HEK293 (cell line): ENCODE measurements around the gene DIABLO.

Experiments
- KLF17 ChIP-seq: fragments of 450-650 bp; formaldehyde crosslinking; IDR thresholded peaks from 2 replicates; pipeline ENCODE4 v1.5.1; 2016; ENCODE audit warnings: missing biosample characterization, missing genetic modification characterization
- KLF9 ChIP-seq: fragments of 450-650 bp; formaldehyde crosslinking; IDR thresholded peaks from 2 replicates; pipeline ENCODE4 v1.5.1; 2016; ENCODE audit warnings: missing biosample characterization, missing genetic modification characterization, low read depth
- ZBTB11 ChIP-seq: fragments of 450-650 bp; formaldehyde crosslinking; conservative IDR thresholded peaks from 2 replicates; pipeline ENCODE4 v1.5.1; 2016; ENCODE audit warnings: low read depth, missing biosample characterization, missing genetic modification characterization
- ZEB2 ChIP-seq: fragments of 450-650 bp; formaldehyde crosslinking; IDR thresholded peaks from 2 replicates; pipeline ENCODE4 v1.5.1; 2016; ENCODE audit warnings: missing biosample characterization, missing genetic modification characterization
- ZFP3 ChIP-seq: fragments of 450-650 bp; formaldehyde crosslinking; IDR thresholded peaks from 2 replicates; pipeline ENCODE4 v1.5.1; 2016; ENCODE audit warnings: low read depth, missing biosample characterization, missing genetic modification characterization
- ZIC2 ChIP-seq: fragments of 450-650 bp; formaldehyde crosslinking; IDR thresholded peaks from 2 replicates; pipeline ENCODE4 v1.5.1; 2016; ENCODE audit warnings: missing biosample characterization, missing genetic modification characterization
- ZNF214 ChIP-seq: fragments of 450-650 bp; formaldehyde crosslinking; IDR thresholded peaks from 2 replicates; pipeline ENCODE4 v1.5.1; 2017; ENCODE audit warnings: missing biosample characterization, mild to moderate bottlenecking, missing genetic modification characterization, borderline replicate concordance
- ZNF404 ChIP-seq: fragments of 450-650 bp; formaldehyde crosslinking; IDR thresholded peaks from 2 replicates; pipeline ENCODE4 v1.5.1; 2017; ENCODE audit warnings: missing biosample characterization, missing genetic modification characterization
- ZNF501 ChIP-seq: fragments of 450-650 bp; formaldehyde crosslinking; IDR thresholded peaks from 2 replicates; pipeline ENCODE4 v1.5.1; 2016; ENCODE audit warnings: missing biosample characterization, missing genetic modification characterization
- ZNF518A ChIP-seq: fragments of 450-650 bp; formaldehyde crosslinking; conservative IDR thresholded peaks from 2 replicates; pipeline ENCODE4 v1.5.1; 2016; ENCODE audit warnings: low read depth, missing biosample characterization, missing genetic modification characterization
- ZNF561 ChIP-seq: fragments of 450-650 bp; IDR thresholded peaks from 2 replicates; pipeline ENCODE4 v1.5.1; 2018; ENCODE audit warnings: missing biosample characterization, missing genetic modification characterization, borderline replicate concordance
- ZNF600 ChIP-seq: fragments of 450-650 bp; formaldehyde crosslinking; IDR thresholded peaks from 2 replicates; pipeline ENCODE4 v1.5.1; 2016; ENCODE audit warnings: missing biosample characterization, missing genetic modification characterization
- ZNF624 ChIP-seq: fragments of 450-650 bp; formaldehyde crosslinking; IDR thresholded peaks from 2 replicates; pipeline ENCODE4 v1.5.1; 2017; ENCODE audit warnings: missing biosample characterization, missing genetic modification characterization
- ZNF76 ChIP-seq: fragments of 450-650 bp; formaldehyde crosslinking; IDR thresholded peaks from 2 replicates; pipeline ENCODE4; 2016; ENCODE audit warnings: low read depth, missing biosample characterization, missing genetic modification characterization, borderline replicate concordance
- TF ChIP-seq, protein P1 (sequence below): fragments of 450-650 bp; formaldehyde crosslinking; IDR thresholded peaks from 2 replicates; pipeline ENCODE4 v1.5.1; 2016; ENCODE audit warnings: missing biosample characterization, missing genetic modification characterization
- TF ChIP-seq, protein P2 (sequence below): fragments of 450-650 bp; formaldehyde crosslinking; IDR thresholded peaks from 2 replicates; pipeline ENCODE4 v1.5.1; 2016; ENCODE audit warnings: missing biosample characterization, missing genetic modification characterization

The DIABLO gene

DNA sequence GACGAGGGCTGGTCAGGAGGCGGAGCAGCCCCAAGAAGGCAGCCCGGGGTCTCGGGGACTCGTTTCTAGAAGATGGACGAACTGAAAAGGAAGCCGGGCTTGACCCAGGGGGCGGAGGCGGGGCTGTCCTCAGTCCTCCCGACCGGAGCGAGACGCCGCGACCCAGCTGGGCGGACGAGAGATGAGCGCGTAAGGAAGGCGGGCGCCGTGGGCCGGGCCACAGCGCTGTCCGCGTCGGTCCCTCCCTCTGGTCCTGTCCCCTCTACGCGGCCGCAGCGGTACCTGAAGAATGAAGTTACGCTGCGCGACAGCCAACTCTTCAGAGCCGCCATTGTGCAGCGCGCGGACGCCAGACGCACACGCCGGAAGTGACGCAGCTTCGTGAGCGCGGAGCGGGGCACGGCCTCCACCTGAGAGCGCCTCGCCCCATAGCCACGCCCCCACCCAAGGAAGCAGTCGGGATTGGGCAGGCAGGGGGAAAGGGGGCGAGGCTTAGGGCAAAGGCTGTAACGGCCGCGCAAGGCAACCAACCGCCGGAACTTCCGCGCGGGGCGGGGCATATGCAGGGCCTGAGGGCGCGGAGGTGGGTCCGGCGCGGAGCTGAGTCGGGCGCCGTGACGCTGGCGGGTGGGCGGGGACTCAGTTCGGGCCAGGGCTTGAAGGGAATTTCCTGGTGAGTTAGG is at the start of gene DIABLO (continued):
- TF ChIP-seq ZFP3 (tag by site-specific recombination) (no peak), ZIC2 (peak; percentile 29; the same call in 1 of the 2 replicates), KLF17 (tag by site-specific recombination) (0 out of 2 replicates have a peak, but pooled peaks have one; percentile 49), ZNF501 (peak; percentile 78; the same call in 1 of the 2 replicates), ZBTB11 (tag by site-specific recombination) (peak; percentile 92), KLF9 (peak; percentile 88), ZEB2 (tag by site-specific recombination) (peak; percentile 72), ZNF404 (tag by site-specific recombination) (no peak), ZNF624 (tag by site-specific recombination) (no peak), ZNF214 (tag by site-specific recombination) (no peak), ZNF518A (peak; percentile 63; the same call in 1 of the 2 replicates), ZNF561 (0 out of 2 replicates have a peak, but pooled peaks have one; percentile 77), ZNF76 (tag by site-specific recombination) (peak; percentile 59; the same call in 1 of the 2 replicates), ZNF600 (tag by site-specific recombination) (peak; percentile 77; the same call in 1 of the 2 replicates)
- TF ChIP-seq, protein P1, sequence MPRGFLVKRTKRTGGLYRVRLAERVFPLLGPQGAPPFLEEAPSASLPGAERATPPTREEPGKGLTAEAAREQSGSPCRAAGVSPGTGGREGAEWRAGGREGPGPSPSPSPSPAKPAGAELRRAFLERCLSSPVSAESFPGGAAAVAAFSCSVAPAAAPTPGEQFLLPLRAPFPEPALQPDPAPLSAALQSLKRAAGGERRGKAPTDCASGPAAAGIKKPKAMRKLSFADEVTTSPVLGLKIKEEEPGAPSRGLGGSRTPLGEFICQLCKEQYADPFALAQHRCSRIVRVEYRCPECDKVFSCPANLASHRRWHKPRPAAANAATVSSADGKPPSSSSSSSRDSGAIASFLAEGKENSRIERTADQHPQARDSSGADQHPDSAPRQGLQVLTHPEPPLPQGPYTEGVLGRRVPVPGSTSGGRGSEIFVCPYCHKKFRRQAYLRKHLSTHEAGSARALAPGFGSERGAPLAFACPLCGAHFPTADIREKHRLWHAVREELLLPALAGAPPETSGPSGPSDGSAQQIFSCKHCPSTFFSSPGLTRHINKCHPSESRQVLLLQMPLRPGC (tag by site-specific recombination): peak; percentile 67; the same call in 1 of the 2 replicates
- TF ChIP-seq, protein P2, sequence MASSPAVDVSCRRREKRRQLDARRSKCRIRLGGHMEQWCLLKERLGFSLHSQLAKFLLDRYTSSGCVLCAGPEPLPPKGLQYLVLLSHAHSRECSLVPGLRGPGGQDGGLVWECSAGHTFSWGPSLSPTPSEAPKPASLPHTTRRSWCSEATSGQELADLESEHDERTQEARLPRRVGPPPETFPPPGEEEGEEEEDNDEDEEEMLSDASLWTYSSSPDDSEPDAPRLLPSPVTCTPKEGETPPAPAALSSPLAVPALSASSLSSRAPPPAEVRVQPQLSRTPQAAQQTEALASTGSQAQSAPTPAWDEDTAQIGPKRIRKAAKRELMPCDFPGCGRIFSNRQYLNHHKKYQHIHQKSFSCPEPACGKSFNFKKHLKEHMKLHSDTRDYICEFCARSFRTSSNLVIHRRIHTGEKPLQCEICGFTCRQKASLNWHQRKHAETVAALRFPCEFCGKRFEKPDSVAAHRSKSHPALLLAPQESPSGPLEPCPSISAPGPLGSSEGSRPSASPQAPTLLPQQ (tag by site-specific recombination): peak; percentile 76; the same call in 1 of the 2 replicates
